NB4 (cell line): ENCODE measurements around the gene SEMA3E.

Experiments
- DNase-seq: peaks from one replicate; pipeline ENCODE4 v3.0.0; 2010; ENCODE audit warnings: low read depth
- H3K4me3 ChIP-seq: one replicate; pipeline ENCODE4 v1.5.1; 2011; ENCODE audit warnings: mild to moderate bottlenecking, low read depth, low read length, moderate library complexity
- MYC ChIP-seq: IDR thresholded peaks from 2 replicates; pipeline ENCODE4 v1.6.1; 2011; ENCODE audit warnings: low read depth, low read length
- POLR2A ChIP-seq: IDR thresholded peaks from 2 replicates; pipeline ENCODE4 v1.6.1; 2011; ENCODE audit warnings: mild to moderate bottlenecking; ENCODE audit not compliant: insufficient read length; ENCODE audit errors: extremely low read depth
- TF ChIP-seq, protein P1 (sequence below): IDR thresholded peaks from one replicate; pipeline ENCODE4 v1.5.1; 2012; ENCODE audit warnings: low read depth, low read length
- TF ChIP-seq, protein P2 (sequence below): IDR thresholded peaks from 2 replicates; pipeline ENCODE4 v1.6.1; 2011; ENCODE audit warnings: low read depth, low read length

The SEMA3E gene

DNA sequence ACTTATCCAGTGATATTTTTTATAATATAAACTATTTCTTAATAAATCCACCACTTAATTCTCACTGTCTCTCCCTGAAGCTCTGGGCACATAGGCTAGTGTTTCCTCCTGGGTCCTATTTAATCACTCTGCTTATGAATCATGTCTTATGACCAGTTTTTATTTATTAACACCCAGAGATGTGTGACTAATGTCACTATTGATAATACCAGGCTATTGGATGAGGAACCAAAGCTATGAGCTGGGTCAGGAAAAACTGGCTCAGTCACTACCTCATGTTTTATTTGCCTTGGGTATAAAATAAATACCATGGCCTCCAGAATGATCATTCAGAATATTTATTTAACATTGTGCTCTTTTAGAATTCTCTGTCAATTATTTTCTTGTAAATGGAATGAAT, 5.2 kb downstream of the SEMA3E start:
- no peak for DNase-seq
- no peak overlapping the region for H3K4me3 ChIP-seq
- TF ChIP-seq, protein P1, sequence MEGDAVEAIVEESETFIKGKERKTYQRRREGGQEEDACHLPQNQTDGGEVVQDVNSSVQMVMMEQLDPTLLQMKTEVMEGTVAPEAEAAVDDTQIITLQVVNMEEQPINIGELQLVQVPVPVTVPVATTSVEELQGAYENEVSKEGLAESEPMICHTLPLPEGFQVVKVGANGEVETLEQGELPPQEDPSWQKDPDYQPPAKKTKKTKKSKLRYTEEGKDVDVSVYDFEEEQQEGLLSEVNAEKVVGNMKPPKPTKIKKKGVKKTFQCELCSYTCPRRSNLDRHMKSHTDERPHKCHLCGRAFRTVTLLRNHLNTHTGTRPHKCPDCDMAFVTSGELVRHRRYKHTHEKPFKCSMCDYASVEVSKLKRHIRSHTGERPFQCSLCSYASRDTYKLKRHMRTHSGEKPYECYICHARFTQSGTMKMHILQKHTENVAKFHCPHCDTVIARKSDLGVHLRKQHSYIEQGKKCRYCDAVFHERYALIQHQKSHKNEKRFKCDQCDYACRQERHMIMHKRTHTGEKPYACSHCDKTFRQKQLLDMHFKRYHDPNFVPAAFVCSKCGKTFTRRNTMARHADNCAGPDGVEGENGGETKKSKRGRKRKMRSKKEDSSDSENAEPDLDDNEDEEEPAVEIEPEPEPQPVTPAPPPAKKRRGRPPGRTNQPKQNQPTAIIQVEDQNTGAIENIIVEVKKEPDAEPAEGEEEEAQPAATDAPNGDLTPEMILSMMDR, result no peak
- no peak for TF ChIP-seq MYC
- TF ChIP-seq POLR2A, result no peak
- TF ChIP-seq, protein P2, sequence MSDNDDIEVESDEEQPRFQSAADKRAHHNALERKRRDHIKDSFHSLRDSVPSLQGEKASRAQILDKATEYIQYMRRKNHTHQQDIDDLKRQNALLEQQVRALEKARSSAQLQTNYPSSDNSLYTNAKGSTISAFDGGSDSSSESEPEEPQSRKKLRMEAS, result no peak

DNA sequence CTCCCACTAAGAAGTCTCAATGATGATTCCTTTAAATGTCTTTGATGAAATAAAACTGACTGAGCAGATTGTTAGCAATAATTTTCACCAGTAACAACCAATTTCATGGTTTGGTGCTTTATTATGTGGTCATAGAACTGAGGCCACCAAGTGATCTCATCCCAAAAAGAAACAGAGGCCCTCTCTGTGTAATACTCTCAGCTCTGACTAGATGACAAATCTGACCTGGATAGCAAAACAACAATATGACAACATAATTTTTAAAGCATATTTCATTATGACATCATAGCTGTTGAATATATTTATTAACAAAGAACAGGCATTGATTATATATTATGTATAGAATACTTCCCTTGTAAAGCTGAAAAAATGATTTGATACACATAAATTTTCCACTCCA, 5.9 kb downstream of the SEMA3E start:
- TF ChIP-seq POLR2A (no peak), MYC (no peak)
- TF ChIP-seq, protein P2, result no peak
- TF ChIP-seq, protein P1, result no peak
- no peak overlapping the region for H3K4me3 ChIP-seq
- DNase-seq, result no peak

DNA sequence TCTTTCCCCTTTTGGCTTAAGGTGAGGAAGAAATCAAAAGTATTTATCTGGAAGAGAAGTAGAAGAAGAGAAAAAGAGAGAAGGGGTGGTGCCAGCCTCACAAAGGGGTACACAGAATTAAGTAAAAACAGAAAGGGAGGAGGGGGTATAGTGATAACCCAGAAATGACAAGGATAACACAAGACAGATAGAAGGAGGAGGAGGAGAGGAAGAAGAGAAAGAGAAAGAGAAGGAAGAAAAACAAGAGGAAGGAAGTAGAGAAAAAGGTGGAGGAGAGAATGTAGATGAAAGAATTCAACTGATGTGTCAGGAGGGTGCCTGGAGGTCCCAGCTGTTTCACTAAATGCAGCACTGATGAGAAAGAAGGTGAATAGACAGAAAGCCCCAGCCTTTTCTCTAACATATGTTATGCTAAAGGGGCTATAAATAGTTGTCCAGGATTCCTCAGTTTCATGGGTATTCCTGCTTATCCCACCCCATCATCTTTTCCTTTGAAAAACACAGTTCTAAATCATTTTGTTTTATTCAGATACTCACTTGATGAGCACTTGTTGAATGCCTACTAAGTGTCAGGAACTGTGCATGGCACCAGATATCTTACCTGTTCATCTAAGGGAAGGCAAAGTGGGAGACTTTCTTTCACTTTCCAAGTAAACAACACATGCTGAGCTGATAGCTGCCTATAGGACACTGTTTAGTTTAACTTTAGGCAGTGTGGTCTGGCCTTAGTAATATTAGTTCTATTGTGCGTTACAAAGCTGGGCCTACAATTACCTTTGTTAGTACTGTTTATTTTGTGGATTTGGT, 8.0 kb downstream of the SEMA3E start:
- H3K4me3 ChIP-seq, result no peak overlapping the region
- no peak for TF ChIP-seq MYC
- TF ChIP-seq, protein P1, result no peak
- TF ChIP-seq POLR2A, result no peak
- TF ChIP-seq, protein P2, result no peak
- DNase-seq, result no peak

DNA sequence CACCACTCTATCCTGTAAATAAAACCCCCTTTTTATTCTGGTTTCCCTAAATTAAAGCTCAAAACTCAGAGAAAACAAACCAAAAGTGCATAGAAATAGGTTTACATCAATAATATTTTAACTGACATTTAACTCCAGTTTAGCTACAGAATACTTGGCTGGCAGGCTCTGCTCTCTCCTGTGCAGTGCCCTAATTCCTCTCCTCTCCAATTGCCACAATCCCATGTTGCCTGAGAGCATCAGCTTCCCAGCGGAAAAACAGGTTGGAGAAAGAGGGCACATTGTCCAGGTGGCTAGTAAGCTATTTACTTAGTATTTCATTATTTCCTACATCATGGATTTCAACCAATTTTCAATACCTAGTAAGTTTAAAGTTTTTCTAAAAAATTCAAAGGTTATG, 8.7 kb downstream of the SEMA3E start:
- H3K4me3 ChIP-seq, result no peak overlapping the region
- DNase-seq, result no peak
- TF ChIP-seq MYC (no peak), POLR2A (no peak)
- TF ChIP-seq, protein P1, result no peak
- TF ChIP-seq, protein P2, result no peak

DNA sequence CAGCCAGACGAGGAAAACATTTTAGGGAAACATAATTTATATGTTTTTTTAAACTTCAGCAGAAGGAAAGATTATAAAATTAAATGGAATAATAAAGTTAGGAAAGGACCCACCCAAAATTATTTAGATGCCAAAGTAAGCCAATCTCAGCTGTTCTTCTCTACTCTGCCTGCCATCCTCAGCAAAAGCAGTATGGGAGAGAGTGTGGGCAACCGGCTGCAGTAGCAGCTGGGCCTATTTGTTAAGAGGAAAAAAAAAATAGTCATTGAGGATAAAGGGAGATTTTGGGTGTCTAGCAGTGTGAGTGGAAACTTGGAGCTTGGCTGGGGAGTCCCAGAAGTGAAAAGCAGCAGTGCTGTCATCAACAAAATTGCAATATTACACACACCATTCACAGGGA, 15.4 kb downstream of the SEMA3E start:
- TF ChIP-seq, protein P1, result no peak
- TF ChIP-seq MYC, result no peak
- TF ChIP-seq, protein P2, result no peak
- TF ChIP-seq POLR2A, result no peak
- no peak overlapping the region for H3K4me3 ChIP-seq
- DNase-seq, result no peak
